ENCODE results near the gene GLUD2. TPM values are rescaled to one million over a fixed set of nuclear protein-coding genes. Genes with fewer than 3 reads are reported as not detected.
"Not testable (repeated sequence)": the region's sequence is repeated elsewhere in the genome, so short reads cannot be mapped to it uniquely, and the experiment has no call there.

GLUD2 gene
- 2.5 TPM for polyA plus RNA-seq (2013, experiment 1 of 2; ENCODE audit: insufficient read length)
- 2.4 TPM for polyA plus RNA-seq (2013, experiment 2 of 2; ENCODE audit: insufficient read length)

GRCh38 chrX:121047441-121048419 is at the start of gene GLUD2:
Gene GLUD2 (plus strand): TSS chrX:121047610. CDS start chrX:121047685, 75 bp downstream.
- peak; percentile 1 for DNase-seq

- no peak for DNase-seq
Measured at GRCh38 chrX:120999413-120999812, 48.0 kb upstream of the GLUD2 start.

- DNase-seq: peak; percentile 9
Measured at GRCh38 chrX:121000589-121000988, 46.8 kb upstream of the GLUD2 start.

- no peak for DNase-seq
Measured at GRCh38 chrX:121008920-121009319, 38.5 kb upstream of the GLUD2 start.

GRCh38 chrX:121009764-121010163 is 37.6 kb upstream of the GLUD2 start:
- no peak for DNase-seq

GRCh38 chrX:121010218-121010617 is 37.2 kb upstream of the GLUD2 start:
- no peak for DNase-seq

GRCh38 chrX:121011254-121011653 is 36.2 kb upstream of the GLUD2 start:
- DNase-seq: no peak

- no peak for DNase-seq
Measured at GRCh38 chrX:121013897-121014455, 33.4 kb upstream of the GLUD2 start.

- DNase-seq: no peak
Measured at GRCh38 chrX:121014826-121015225, 32.6 kb upstream of the GLUD2 start.

- DNase-seq: no peak
Measured at GRCh38 chrX:121028419-121028818, 19.0 kb upstream of the GLUD2 start.

- no peak for DNase-seq
Measured at GRCh38 chrX:121030083-121030482, 17.3 kb upstream of the GLUD2 start.

GRCh38 chrX:121032531-121032930 is 14.9 kb upstream of the GLUD2 start:
- no peak for DNase-seq

GRCh38 chrX:121036137-121036536 is 11.3 kb upstream of the GLUD2 start:
- peak; percentile 20 for DNase-seq

GRCh38 chrX:121036951-121037350 is 10.5 kb upstream of the GLUD2 start:
- DNase-seq: no peak

- DNase-seq: no peak
Measured at GRCh38 chrX:121050781-121051180, 3.4 kb downstream of the GLUD2 start.

- DNase-seq: peak; percentile 0
Measured at GRCh38 chrX:121052122-121052521, 4.7 kb downstream of the GLUD2 start.

- no peak for DNase-seq
Measured at GRCh38 chrX:121062289-121062688, 14.9 kb downstream of the GLUD2 start.

GRCh38 chrX:121064579-121064978 is 17.2 kb downstream of the GLUD2 start:
- DNase-seq: no peak

- not testable (repeated sequence) for DNase-seq
Measured at GRCh38 chrX:121084247-121084646, 36.8 kb downstream of the GLUD2 start.

- DNase-seq: no peak
Measured at GRCh38 chrX:121084903-121085611, 37.6 kb downstream of the GLUD2 start.

- DNase-seq: no peak
Measured at GRCh38 chrX:121085612-121086010, 38.2 kb downstream of the GLUD2 start.

- DNase-seq: no peak
Measured at GRCh38 chrX:121093011-121093410, 45.6 kb downstream of the GLUD2 start.
